GM18909 (cell line): ENCODE results near the gene TSR1.
"Not testable (repeated sequence)": the region's sequence is repeated elsewhere in the genome, so short reads cannot be mapped to it uniquely, and the experiment has no call there.

Source experiments
- ATAC-seq: cut with Tn5 transposase; IDR thresholded peaks from one replicate; pipeline ENCODE4 v1.9.1; 2021; ENCODE audit warnings: mild to moderate bottlenecking; ENCODE audit not compliant: unreplicated experiment, poor library complexity

TSR1 gene

GRCh38 chr17:2343421-2343820 lies 7.2 kb upstream of the TSR1 start:
- ATAC-seq = no peak

DNA sequence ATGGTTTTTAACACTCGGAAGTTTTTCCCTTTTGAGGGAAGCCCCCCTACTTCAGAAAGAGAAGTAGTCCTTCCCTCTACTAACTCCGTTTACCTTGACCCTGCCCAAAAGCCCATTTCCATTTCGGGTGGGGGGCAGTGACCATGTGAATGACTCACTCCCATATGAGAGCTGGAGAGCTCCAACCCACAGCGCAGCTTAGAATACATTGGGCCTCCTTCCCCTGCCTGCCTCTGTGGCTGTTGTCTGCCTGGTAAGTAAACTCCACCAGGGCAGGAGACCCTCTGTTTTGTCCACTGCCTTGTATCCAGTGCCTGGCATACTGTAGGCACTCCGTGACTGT lies 2.0 kb upstream of the TSR1 start:
- ATAC-seq = no peak

DNA sequence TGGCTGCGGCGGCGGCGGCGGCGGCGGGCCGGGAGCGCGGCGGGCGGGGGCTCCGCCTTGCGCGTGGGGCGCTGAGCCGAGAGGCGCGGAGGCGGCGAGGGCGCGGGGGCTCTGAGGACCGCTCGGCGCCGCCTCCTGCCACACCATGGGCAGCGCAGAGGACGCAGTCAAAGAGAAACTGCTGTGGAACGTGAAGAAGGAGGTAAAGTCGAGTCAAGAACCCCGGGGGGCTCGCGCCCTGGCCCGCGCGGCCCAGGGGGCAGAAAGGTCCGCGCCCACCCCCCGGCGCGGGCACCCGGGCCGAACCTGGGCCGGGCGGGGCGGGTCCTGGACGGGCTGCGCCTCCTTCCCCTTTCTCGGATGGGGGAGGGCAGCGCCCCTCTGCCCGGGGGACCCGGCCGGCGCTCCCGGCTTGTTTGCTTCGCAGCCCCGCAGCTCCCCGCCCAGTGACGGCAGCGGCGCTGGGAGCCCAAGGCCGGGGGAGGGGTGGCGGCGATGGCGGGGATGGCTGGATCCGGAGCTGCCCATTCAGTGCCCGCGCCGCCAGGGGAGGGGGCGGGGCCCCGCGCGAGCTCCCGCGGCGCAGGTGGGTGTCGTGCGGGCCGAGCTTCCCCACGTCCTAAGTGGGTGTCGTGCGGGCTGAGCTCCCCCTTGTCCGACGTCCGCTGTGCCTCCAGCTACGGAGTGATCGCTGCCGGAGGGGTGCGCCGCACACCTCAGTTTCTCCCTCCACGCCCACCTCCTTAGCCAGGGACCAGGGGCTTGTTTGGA lies 1.5 kb upstream of the TSR1 start:
- ATAC-seq = no peak

DNA sequence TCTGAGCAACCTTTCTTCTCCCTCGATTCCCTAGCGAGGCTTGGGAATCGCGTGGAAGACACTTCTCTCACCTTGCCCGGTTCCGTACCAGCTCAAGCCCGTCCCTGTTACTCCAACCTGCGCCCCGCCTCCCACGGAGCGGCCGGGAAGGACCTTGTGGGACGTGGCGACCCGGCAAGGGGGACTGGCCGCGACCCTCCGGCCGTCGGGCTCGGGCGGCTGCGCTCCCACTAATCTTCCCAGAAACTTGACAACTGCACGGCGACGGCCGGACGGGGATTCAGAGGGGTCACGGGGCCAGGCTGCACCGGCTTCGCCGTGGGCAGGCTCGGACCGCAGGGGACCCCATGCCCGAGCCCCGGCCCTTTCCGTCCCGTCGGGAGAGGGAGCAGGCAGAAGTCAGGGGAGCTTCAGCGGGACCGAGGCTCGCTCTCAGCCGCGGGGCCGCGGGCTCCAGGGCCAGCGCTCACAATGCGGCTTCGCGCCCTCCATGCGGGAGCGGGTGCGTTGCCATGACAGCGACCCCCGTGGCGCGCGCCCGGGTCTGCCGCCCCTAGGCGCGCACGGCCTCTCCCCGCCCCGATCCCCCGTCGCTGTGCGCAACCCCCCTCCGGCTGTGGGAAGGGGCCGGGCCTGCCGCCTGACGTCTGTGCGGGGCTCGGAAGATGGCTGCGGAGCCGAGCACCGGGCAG lies 741 bp upstream of the TSR1 start, which contains the start of gene SGSM2:
SGSM2 (plus strand) TSS at position 650 of the 692 bp plus-strand sequence. CDS start 188 bp downstream, outside the sequence.
- ATAC-seq = no peak

DNA sequence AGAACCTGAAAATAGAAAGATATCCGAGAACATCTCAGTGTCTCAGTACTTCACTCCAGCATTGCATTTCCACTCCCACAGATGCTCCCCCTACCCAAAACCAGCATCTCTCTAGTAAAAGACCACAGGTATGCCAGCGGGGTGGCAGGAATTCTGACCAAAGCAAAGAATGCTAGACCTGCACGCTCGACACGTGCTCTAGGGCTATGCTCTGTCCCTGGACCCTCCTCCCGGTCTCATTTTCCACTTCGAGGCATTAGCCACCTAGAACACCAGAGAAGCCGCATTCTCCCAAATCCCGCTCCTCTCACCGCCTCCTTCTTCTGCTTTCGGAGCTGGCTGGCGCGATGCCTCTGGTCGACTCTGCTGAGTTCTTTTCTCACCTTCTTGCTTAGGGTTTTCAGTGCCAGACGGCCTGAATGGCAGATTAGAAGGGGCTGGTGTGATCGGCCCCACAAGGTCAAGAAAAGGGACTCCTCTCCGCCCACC lies 487 bp downstream of the TSR1 start:
- ATAC-seq = peak; percentile 14

- ATAC-seq = no peak
Measured at GRCh38 chr17:2331303-2331702, 5.0 kb downstream of the TSR1 start.

GRCh38 chr17:2323629-2324314 lies 12.5 kb downstream of the TSR1 start:
- no peak for ATAC-seq

DNA sequence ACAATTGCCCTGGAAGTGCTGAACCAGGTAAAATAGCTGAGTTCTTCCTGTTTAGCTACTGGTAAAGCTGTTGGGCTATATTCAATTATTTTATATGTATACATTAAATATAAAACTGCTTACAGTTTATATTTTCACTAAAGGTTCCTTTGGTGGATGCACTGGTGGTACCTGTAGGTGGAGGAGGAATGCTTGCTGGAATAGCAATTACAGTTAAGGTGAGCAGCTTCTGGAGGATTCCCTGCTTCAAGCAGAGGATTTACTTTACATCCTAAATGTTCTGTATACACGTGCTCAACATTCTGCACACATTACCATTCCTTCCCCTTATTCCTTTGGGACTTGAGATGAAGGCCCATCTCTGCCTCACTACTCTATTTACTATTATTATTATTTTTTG lies 14.9 kb downstream of the TSR1 start:
- ATAC-seq = no peak

DNA sequence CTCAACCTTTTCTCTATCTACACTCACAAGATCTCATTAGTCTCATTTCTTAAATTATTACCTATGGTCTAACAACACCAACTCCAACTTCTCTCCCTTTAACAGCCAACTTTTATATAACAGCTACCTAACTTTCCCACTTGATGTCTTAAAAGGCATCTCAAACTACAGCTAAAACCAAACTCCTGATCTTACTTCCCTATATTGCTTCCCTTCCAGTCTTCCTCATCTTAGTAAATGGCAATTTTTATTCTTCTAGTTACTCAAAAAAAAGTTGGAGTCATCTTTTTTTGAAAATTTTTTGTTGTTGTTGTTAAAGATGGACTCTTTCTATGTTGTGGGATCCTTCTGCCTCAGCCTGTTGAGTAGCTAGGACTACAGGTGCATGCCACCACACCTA lies 17.2 kb downstream of the TSR1 start:
- no peak for ATAC-seq

- ATAC-seq = no peak
Measured at GRCh38 chr17:2317796-2318195, 18.5 kb downstream of the TSR1 start.

DNA sequence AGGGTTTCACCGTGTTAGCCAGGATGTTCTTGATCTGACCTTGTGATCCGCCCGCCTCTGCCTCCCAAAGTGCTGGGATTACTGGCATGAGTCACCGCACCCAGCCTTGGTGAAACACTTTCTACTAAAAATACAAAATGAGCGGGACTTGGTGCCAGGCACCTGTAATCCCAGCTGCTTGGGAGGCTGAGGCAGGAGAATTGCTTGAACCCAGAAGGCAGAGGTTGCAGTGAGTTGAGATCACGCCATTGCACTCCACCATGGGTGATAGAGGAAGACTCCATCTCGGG lies 19.4 kb downstream of the TSR1 start:
- not testable (repeated sequence) for ATAC-seq

DNA sequence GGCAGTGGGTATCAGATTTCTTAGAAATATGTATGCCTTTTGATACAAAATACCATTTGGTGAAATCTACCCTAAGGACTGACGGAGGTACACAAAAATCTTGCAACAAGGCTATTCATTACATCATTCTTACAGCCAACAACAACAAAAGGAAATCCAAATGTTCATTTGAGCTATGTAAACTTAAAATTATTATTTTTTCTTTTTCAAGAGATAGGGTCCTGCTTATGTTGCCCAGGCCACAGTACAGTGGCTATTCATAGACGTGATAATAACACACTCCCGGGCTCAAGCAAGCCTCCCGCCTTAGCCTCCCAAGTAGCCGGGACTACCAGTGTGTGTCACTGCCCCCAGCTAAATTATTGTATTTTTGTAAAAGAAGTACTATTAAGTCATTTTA lies 23.5 kb downstream of the TSR1 start:
- no peak for ATAC-seq

DNA sequence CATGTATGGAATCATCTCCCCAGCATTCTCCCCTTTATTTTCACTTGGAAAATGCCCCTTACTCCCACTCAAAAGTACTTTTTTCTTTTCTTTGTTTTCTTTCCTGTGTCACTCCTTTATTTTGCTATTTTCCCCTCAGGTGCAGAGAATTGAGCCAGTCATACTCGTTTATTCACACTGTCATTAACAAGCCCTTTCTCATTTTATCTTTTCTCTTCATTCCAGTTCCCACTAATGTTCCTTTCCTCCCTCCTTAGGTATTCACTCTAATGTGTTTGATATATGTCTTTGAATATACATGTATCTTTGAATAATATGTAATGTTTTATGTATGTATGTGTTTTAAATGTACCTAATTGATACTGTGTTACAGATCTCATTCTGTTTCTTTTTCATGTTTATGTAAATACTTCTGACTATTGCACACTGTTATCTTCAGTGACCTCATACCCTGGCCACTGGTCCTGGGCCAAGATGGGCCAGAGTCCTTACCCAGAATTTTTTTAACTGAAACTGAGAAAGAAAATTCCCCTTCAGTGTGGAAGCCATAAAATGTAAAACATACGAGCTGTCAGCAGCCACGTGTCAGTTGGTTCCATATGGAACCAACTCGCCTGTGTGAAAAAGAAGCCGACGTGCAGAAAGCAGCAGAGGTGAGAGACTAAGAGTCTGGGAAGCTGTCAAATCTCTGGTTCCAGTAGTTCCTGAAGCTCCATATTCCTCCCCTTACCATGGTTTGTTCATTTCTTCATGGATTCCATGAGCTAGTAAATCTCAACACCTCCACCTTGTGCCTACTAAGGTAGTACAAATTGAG lies 26.7 kb downstream of the TSR1 start:
- ATAC-seq = no peak

GRCh38 chr17:2304931-2305330 lies 31.3 kb downstream of the TSR1 start:
- no peak for ATAC-seq

GRCh38 chr17:2303204-2304188 lies 32.8 kb downstream of the TSR1 start, which contains the start of the genes SMG6 and SRR:
TSS of gene SMG6 (minus strand) at chr17:2303785. CDS start at chr17:2303720, 65 bp downstream.
TSS of gene SRR (plus strand) at chr17:2303950. CDS start at chr17:2315561, 11,611 bp downstream.
- ATAC-seq = peak; percentile 83

GRCh38 chr17:2302778-2303203 lies 33.5 kb downstream of the TSR1 start:
- ATAC-seq = peak; percentile 6

- no peak for ATAC-seq
Measured at GRCh38 chr17:2299756-2300155, 36.5 kb downstream of the TSR1 start.

GRCh38 chr17:2299136-2299535 lies 37.1 kb downstream of the TSR1 start:
- ATAC-seq = no peak

GRCh38 chr17:2297023-2297422 lies 39.2 kb downstream of the TSR1 start:
- no peak for ATAC-seq
